GM12878 (cell line): ENCODE measurements around the gene ZNF652. TPM values are rescaled to one million over a fixed set of nuclear protein-coding genes. Genes with fewer than 3 reads are reported as not detected.

Source experiments
- ATAC-seq: fragments of 200-7000 bp; cut with Tn5 transposase; 3 replicates; pipeline ENCODE4 v1.9.1; 2020; ENCODE audit warnings: mild to moderate bottlenecking, moderate library complexity
- BruUV-seq: library from RNA; stranded (reverse); fragments of 400-500 nt; replicated peaks from 2 replicates; lab custom pipeline; 2021; lab: Mats Ljungman, UMichigan
- CTCF ChIA-PET: fragments of 300-600 bp; sonication (Branson Sonifier 250); formaldehyde crosslinking; extraction: SDS; loops from one replicate; lab custom pipeline; 2021; ENCODE audit warnings: inconsistent platforms; lab: Yijun Ruan, JAX
- POLR2A ChIA-PET: fragments of 350-600 bp; formaldehyde crosslinking; extraction: SDS; loops from one replicate; lab custom pipeline; 2021; ENCODE audit warnings: inconsistent platforms; lab: Charles Lee
- RAD21 ChIA-PET: fragments of 300-600 bp; sonication (Branson Sonifier 250); formaldehyde crosslinking; loops from one replicate; lab custom pipeline; 2023; ENCODE audit warnings: antibody characterized with exemption; ENCODE audit not compliant: unreplicated experiment; lab: Charles Lee
- SMC1A ChIA-PET: fragments of 300-600 bp; sonication (Branson Sonifier 250); formaldehyde crosslinking; loops from one replicate; lab custom pipeline; 2023; ENCODE audit not compliant: unreplicated experiment, uncharacterized antibody; lab: Charles Lee
- DNase-seq: peaks from one replicate; pipeline ENCODE4 v3.0.0-alpha.2; 2011; ENCODE audit warnings: low read depth, low spot score
- FAIRE-seq: peaks from 3 replicates; lab custom pipeline; 2011; peaks lifted over from hg19 to GRCh38; lab: Jason Lieb, UNC
- H2AFZ ChIP-seq: 2 replicates; pipeline ENCODE4 v1.6.0; 2011; ENCODE audit warnings: low read depth, low read length, control low read depth; ENCODE audit not compliant: control insufficient read depth
- H3K27ac ChIP-seq: 2 replicates; pipeline ENCODE4 v1.5.1; 2011; ENCODE audit warnings: control low read depth; ENCODE audit not compliant: control insufficient read depth, insufficient read depth
- H3K27me3 ChIP-seq, 2 experiments: replicated peaks in 1 of 2; 2 replicates each; pipeline versions ENCODE4 v1.6.0 to v1.6.1; 2011; ENCODE audit warnings: low read length in 1 of 2; ENCODE audit not compliant: control insufficient read depth in 2 of 2, insufficient read depth in 2 of 2
- H3K36me3 ChIP-seq, 2 experiments: 2 replicates each; pipeline ENCODE4 v1.5.1; 2011; ENCODE audit warnings: low read length in 1 of 2; ENCODE audit not compliant: control insufficient read depth in 2 of 2, insufficient read depth in 2 of 2
- H3K4me1 ChIP-seq: 2 replicates; pipeline ENCODE4 v1.6.1; 2011; ENCODE audit warnings: mild to moderate bottlenecking, low read length, moderate library complexity, mixed read lengths; ENCODE audit not compliant: control insufficient read depth, insufficient read depth
- H3K4me2 ChIP-seq: 2 replicates; pipeline ENCODE4 v1.6.0; 2011; ENCODE audit warnings: control low read depth; ENCODE audit not compliant: control insufficient read depth, insufficient read depth
- H3K4me3 ChIP-seq: fragments of 200-600 bp; sonication (generic); 2 replicates; pipeline ENCODE4 v1.5.1; 2016
- H3K79me2 ChIP-seq: 2 replicates; pipeline ENCODE4 v1.6.0; 2011; ENCODE audit warnings: low read length; ENCODE audit not compliant: control insufficient read depth, insufficient read depth
- H3K9ac ChIP-seq: 2 replicates; pipeline ENCODE4 v1.8.0; 2011; ENCODE audit warnings: low read length, control low read depth, mixed read lengths; ENCODE audit not compliant: control insufficient read depth, insufficient read depth
- H3K9me3 ChIP-seq: replicated peaks from 3 replicates; pipeline ENCODE4 v1.5.1; 2011; ENCODE audit warnings: mild to moderate bottlenecking, low read length; ENCODE audit not compliant: control insufficient read depth, insufficient read depth
- H4K20me1 ChIP-seq: 2 replicates; pipeline ENCODE4 v1.6.0; 2011; ENCODE audit not compliant: control insufficient read depth, insufficient read depth
- EED ChIP-seq: sonication (generic); IDR thresholded peaks from 2 replicates; pipeline ENCODE4 v1.6.1; 2016; ENCODE audit warnings: antibody characterized with exemption, low read depth
- ZNF274 ChIP-seq: IDR thresholded peaks from one replicate; pipeline ENCODE4 v1.8.0; 2011; ENCODE audit not compliant: insufficient read length, insufficient read depth
- WGBS: methylation state at CpG from one replicate; pipeline ENCODE4 v1.1.6; 2016; ENCODE audit warnings: low lambda C conversion rate; ENCODE audit not compliant: insufficient replicate concordance, insufficient coverage; ENCODE audit errors: missing lambda C conversion rate; 5-methylcytosine and 5-hydroxymethylcytosine counted together
- in situ Hi-C: fragments of 300-500 bp; cut with MboI; formaldehyde crosslinking; loops from 9 replicates; pipeline ENCODE4 v1.14.3; 2018; ENCODE audit warnings: mixed read lengths
- intact Hi-C: fragments of 100-400 bp; cut with micrococcal nuclease; formaldehyde crosslinking; loops from one replicate; pipeline ENCODE4 v1.14.2; 2022; ENCODE audit not compliant: unreplicated experiment
- polyA plus RNA-seq, 11 experiments: library from polyadenylated mRNA; depleted of rRNA in 4 of 11; unstranded in 6 of 11; stranded (reverse) in 5 of 11; fragments of >200 nt; fragmentation: Nextera tagmentation in 4 of 11; fragmentation: Illumina TruSeq in 1 of 11; extraction: Ambion mirVana in 4 of 11; extraction: Trizol in 1 of 11; gene quantifications; 1 replicate in 1 of 11; 2 replicates in 10 of 11; pipeline versions ENCODE4 v1.2.1 to v1.2.3, GENCODE V29; 2011 to 2016; ENCODE audit warnings: inconsistent platforms in 2 of 11, missing spikeins in 2 of 11, low read depth in 1 of 11
- total RNA-seq, 4 experiments: library from RNA; depleted of rRNA in 3 of 4; stranded (reverse); fragments of >200 nt in 3 of 4; fragmentation: Illumina TruSeq in 1 of 4; extraction: Trizol in 1 of 4; gene quantifications; 2 replicates each; pipeline versions ENCODE4 v1.2.1 to v1.2.3, GENCODE V29; 2013 to 2021
- TF ChIP-seq, protein P1 (sequence below): fragments of 450-650 bp; formaldehyde crosslinking; IDR thresholded peaks from 2 replicates; pipeline ENCODE4 v1.4.0; 2020; ENCODE audit warnings: mild to moderate bottlenecking, moderate library complexity

Gene ZNF652
- total and polyA plus RNA-seq, 10 of the 15 experiments (the other 5 are each of a cell fraction or from before 2014, with no cell fraction given) = 3.4 to 13.1 (median 8.7) TPM

DNA sequence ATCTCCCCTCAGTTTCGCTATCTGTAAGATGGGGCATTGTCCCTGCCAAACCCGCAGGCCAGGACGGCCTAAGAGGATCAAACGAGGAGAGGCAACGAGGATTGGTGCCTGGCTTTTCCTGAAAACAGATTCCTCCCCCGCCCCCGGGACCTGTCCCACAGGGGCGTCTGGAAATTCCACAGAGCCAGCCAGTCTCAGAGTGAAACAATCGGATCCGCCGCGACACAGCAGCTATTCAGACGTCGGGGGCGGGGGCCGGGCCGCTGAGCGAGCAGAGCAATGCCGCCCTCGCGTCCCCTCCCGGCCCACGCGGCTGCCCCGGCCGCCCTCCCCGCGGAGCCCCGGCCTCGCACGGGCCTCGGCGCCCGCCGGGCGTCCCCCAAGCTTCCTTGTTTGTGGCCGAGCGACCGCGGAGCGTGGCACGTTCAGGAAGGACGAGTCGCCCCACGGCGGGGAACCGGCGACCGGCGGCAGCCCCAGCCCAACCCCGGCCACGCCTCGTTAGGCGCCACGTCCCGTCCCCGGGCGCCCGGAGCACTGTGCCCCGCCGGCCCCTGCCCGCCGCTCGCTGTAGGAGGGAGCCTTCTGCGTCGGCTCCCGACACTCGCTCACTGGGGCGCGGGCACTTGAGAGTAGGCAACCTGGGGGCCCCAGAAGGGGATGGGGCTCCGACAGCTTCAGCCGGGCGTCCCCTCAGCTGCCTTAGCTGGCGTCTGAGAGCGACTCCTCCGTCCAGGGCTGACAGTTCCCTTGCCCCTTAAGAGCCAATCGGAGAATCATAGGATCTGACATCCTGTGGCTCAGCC is 101.8 kb downstream of the ZNF652 start (continued):
- TF ChIP-seq, protein P1, sequence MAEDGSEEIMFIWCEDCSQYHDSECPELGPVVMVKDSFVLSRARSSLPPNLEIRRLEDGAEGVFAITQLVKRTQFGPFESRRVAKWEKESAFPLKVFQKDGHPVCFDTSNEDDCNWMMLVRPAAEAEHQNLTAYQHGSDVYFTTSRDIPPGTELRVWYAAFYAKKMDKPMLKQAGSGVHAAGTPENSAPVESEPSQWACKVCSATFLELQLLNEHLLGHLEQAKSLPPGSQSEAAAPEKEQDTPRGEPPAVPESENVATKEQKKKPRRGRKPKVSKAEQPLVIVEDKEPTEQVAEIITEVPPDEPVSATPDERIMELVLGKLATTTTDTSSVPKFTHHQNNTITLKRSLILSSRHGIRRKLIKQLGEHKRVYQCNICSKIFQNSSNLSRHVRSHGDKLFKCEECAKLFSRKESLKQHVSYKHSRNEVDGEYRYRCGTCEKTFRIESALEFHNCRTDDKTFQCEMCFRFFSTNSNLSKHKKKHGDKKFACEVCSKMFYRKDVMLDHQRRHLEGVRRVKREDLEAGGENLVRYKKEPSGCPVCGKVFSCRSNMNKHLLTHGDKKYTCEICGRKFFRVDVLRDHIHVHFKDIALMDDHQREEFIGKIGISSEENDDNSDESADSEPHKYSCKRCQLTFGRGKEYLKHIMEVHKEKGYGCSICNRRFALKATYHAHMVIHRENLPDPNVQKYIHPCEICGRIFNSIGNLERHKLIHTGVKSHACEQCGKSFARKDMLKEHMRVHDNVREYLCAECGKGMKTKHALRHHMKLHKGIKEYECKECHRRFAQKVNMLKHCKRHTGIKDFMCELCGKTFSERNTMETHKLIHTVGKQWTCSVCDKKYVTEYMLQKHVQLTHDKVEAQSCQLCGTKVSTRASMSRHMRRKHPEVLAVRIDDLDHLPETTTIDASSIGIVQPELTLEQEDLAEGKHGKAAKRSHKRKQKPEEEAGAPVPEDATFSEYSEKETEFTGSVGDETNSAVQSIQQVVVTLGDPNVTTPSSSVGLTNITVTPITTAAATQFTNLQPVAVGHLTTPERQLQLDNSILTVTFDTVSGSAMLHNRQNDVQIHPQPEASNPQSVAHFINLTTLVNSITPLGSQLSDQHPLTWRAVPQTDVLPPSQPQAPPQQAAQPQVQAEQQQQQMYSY (CRISPR knock-in tag) = no peak

DNA sequence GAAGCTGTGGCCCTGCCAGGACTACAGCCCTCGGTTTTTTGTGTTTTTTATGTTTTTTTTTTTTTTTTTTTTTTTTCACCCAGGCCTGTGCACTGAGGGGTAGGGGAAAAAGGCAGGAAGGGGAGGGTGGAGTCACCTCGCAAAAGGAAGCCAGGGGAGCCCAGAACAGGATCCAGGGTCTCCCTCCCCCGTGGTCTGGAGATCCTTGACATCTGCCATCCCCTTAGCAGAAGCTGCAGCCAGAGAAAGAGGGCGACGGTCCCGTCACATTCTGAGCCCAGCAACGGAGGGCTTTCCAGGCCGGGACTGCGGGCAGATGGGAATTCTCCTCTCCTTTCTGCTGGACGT is 102.4 kb downstream of the ZNF652 start:
- CTCF ChIA-PET = interaction anchor here (0.9 to 1.5 kb wide), 3 partner anchors 56 to 124 kb away, joined by 3 to 5 read pairs (median 4); no protein-coding TSS in a partner anchor
- Histone ChIP-seq H3K4me2 (peak overlapping the region; percentile 89), H2AFZ (peak overlapping the region; percentile 63), H3K9ac (peak overlapping the region; percentile 52; the same call in 1 of the 2 replicates), H3K4me3 (peak overlapping the region; percentile 72), H3K9me3 (no peaks in the 10 kb centered on the region), H4K20me1 (no peaks in the 10 kb centered on the region), H3K36me3 (no peaks in the 10 kb centered on the region), H3K27ac (no peak overlapping the region), H3K27me3 (peaks cover 2% of the 10 kb centered on the region in 2 experiments; a peak in 3 of 4 replicates), H3K4me1 (peaks cover 3% of the 10 kb centered on the region; the same call in 1 of the 2 replicates), H3K79me2 (no peaks in the 10 kb centered on the region)
- RAD21 ChIA-PET = interaction anchor here (0.7 to 1.2 kb wide), 3 partner anchors 40 to 128 kb away, joined by 3 to 4 read pairs (median 4); no protein-coding TSS in a partner anchor
- TF ChIP-seq ZNF274 = no peak
- peak; percentile 14; the same call in 1 of the 2 replicates for TF ChIP-seq EED
- SMC1A ChIA-PET = no interaction called here
- intact Hi-C loops = no loop called here
- FAIRE-seq = no peak
- no TSS peak for BruUV-seq
- WGBS = 5% methylated on average over 8 of the region's 10 CpGs
- in situ Hi-C loops = no loop called here
- POLR2A ChIA-PET = interaction anchor here (0.5 to 0.7 kb wide), 3 partner anchors 16 to 196 kb away, joined by 3 to 6 read pairs (median 3); no protein-coding TSS in a partner anchor
- ATAC-seq = no peak; the same call in 2 of the 3 replicates
- no peak for DNase-seq
